ENCODE results near the gene CECR2.

CECR2 gene

DNA sequence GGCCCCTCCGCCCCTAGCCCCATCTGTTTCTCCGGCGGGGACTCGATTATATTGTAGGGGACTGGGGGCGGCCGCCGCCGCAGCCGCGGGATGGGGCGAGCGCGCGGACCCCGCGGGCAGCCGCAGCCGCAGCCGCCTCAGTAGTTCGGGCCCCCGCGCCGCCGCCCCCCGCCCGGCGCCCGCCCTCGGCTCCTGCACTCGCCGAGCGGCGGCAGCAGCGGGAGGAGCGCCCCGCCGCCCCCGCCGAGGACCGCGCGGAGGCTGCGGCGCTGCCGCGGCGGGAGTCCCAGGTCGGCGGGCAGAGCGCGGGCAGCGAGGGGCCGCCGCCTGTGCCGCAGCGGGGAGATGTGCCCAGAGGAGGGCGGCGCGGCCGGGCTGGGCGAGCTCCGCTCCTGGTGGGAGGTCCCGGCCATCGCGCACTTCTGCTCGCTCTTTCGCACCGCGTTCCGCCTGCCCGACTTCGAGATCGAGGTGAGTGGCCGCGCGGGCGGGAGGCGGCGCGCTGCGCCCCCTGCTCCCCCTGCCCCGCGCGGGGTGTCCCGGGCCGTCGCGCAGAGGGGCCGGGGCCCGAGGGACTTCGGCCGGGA lies at the start of gene CECR2:
TSS of gene CECR2 (plus strand) at position 22 of the 587 bp plus-strand sequence. CDS start at position 346, 324 bp downstream.
- no peak within 1 kb of the TSS for H3K4me3 ChIP-seq (replicated peaks; ENCODE audit: low read depth, low read length)
- DNase-seq (ENCODE audit: extremely low read depth, low read depth) = no peak
- TF ChIP-seq, protein P1, sequence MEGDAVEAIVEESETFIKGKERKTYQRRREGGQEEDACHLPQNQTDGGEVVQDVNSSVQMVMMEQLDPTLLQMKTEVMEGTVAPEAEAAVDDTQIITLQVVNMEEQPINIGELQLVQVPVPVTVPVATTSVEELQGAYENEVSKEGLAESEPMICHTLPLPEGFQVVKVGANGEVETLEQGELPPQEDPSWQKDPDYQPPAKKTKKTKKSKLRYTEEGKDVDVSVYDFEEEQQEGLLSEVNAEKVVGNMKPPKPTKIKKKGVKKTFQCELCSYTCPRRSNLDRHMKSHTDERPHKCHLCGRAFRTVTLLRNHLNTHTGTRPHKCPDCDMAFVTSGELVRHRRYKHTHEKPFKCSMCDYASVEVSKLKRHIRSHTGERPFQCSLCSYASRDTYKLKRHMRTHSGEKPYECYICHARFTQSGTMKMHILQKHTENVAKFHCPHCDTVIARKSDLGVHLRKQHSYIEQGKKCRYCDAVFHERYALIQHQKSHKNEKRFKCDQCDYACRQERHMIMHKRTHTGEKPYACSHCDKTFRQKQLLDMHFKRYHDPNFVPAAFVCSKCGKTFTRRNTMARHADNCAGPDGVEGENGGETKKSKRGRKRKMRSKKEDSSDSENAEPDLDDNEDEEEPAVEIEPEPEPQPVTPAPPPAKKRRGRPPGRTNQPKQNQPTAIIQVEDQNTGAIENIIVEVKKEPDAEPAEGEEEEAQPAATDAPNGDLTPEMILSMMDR (IDR thresholded peaks at IDR 0.05; ENCODE audit: low read depth, low read length, missing control alignments) = no peak

DNA sequence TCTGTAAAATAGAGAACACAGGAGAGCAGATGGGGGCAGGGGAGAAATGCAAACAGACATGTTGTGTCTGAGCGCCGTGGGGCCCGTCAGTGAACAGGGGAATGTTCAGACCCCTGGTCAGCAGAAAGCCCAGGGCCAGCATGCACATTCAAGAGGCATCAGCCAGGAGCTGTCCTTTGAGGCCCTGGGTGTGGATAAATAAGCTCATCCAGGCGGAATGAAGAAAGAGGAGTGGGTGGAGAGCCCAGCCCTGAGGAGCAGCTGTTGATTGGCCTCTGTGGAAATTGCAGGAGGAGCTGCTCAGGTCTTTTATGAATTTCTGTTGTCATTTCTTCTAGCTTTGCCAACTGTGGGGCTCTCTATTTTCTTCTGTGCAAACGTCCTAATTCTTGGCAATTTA lies 49.7 kb upstream of the CECR2 start:
- TF ChIP-seq, protein P1 (IDR thresholded peaks at IDR 0.05; ENCODE audit: low read depth, low read length, missing control alignments) = no peak
- no peak overlapping the region for H3K4me3 ChIP-seq (replicated peaks; ENCODE audit: low read depth, low read length)
- no peak for DNase-seq (ENCODE audit: extremely low read depth, low read depth)

DNA sequence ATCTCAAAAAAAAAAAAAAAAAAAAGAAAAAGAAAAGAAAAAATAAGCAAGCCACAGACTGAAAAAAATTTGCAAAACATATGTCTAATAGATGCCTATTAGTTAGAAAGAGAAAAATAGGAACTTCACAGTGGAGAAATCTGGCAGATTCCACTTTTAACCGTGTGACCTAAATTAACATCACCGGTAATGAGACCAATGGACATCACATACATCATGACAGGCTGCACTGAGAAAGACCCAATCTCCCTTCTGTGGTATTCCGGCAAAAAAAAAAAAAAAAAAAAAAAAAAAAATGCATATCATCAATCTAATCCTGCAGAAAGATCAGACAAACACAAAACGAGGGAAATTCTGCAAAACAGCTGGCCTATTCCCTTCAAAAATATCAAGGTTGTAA lies 46.7 kb upstream of the CECR2 start:
- TF ChIP-seq, protein P1 (IDR thresholded peaks at IDR 0.05; ENCODE audit: low read depth, low read length, missing control alignments) = no peak
- H3K4me3 ChIP-seq (replicated peaks; ENCODE audit: low read depth, low read length) = no peak overlapping the region
- DNase-seq (ENCODE audit: extremely low read depth, low read depth) = no peak

DNA sequence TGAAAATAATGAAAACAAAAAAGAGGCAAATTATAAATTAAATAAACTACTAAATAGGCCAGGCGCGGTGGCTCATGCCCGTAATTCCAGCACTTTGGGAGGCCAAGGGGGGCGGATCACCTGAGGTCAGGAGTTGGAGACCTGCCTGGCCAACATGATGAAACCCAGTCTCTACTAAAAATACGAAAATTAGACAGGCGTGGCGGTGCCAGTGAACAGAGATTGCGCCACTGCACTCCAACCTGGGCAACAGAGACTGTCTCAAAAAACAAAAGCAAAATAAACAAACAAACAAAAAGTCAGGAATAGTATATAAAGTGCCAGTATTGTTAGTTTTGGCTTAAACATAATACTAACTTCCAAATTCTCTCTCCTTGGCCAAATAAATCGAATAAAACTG lies 37.6 kb upstream of the CECR2 start:
- no peak for DNase-seq (ENCODE audit: extremely low read depth, low read depth)
- H3K4me3 ChIP-seq (replicated peaks; ENCODE audit: low read depth, low read length) = no peak overlapping the region
- TF ChIP-seq, protein P1 (IDR thresholded peaks at IDR 0.05; ENCODE audit: low read depth, low read length, missing control alignments) = no peak

DNA sequence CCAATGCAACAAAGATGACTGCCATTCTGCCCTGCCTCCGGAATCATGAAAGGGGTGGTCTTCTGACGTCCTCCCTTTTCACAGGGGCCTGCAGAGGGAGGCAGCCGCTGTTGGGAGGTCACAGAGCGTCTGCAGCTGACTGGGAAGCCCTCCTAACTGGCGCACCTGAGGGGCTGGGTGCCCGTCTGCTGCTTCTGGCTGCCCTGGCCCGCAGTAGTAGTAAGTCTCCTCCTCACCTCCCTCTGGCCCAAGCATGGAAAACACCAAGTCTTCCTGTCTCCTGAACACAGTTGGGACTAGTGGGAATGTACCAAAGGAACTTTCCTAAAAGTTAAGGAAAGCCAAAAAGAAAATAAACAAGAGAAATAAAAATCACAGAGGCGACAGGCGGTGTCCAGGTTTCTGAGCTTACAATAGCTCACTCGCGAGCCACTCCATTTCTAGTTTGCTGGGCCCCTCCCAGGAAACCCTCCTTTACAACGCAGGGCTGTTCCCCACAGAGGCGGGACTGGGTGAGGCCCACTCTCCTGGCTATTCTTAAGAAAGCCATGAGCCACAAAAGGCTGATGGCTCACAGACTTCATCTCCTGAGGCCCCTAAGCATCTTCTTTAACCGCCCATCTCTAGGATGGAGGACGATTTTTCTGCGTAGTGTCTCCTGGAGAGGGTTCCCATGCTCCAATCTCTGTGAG lies 37.0 kb upstream of the CECR2 start:
- H3K4me3 ChIP-seq (replicated peaks; ENCODE audit: low read depth, low read length) = no peak overlapping the region
- DNase-seq (ENCODE audit: extremely low read depth, low read depth) = no peak
- TF ChIP-seq, protein P1 (IDR thresholded peaks at IDR 0.05; ENCODE audit: low read depth, low read length, missing control alignments) = no peak

DNA sequence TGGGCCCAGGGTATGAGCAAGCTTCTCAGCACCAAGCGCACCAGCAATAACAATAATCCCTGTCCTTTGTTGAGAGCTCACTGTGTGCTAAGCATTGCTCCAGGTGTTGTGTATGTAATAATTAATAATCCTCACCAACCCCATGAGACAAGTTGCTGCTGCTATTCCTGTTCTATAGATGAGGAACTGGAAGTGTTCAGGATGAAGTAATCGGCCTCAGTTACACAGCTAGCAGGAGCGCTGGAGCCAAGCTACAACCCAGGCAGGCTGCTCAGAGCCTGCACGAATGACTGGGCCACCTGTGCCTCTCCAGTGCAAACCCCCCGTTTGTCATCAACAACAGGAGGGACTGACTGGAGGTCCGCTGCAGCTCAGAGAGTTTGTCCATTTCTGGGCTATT lies 35.2 kb upstream of the CECR2 start:
- TF ChIP-seq, protein P1 (IDR thresholded peaks at IDR 0.05; ENCODE audit: low read depth, low read length, missing control alignments) = no peak
- no peak for DNase-seq (ENCODE audit: extremely low read depth, low read depth)
- no peak overlapping the region for H3K4me3 ChIP-seq (replicated peaks; ENCODE audit: low read depth, low read length)

Data from HFF-Myc (cell line).